Measurements from ENCODE around the gene FAM163B.

FAM163B gene

GRCh38 chr9:133584559-133585476 is 24.4 kb downstream of the FAM163B start (continued):
- TF ChIP-seq, protein P1, sequence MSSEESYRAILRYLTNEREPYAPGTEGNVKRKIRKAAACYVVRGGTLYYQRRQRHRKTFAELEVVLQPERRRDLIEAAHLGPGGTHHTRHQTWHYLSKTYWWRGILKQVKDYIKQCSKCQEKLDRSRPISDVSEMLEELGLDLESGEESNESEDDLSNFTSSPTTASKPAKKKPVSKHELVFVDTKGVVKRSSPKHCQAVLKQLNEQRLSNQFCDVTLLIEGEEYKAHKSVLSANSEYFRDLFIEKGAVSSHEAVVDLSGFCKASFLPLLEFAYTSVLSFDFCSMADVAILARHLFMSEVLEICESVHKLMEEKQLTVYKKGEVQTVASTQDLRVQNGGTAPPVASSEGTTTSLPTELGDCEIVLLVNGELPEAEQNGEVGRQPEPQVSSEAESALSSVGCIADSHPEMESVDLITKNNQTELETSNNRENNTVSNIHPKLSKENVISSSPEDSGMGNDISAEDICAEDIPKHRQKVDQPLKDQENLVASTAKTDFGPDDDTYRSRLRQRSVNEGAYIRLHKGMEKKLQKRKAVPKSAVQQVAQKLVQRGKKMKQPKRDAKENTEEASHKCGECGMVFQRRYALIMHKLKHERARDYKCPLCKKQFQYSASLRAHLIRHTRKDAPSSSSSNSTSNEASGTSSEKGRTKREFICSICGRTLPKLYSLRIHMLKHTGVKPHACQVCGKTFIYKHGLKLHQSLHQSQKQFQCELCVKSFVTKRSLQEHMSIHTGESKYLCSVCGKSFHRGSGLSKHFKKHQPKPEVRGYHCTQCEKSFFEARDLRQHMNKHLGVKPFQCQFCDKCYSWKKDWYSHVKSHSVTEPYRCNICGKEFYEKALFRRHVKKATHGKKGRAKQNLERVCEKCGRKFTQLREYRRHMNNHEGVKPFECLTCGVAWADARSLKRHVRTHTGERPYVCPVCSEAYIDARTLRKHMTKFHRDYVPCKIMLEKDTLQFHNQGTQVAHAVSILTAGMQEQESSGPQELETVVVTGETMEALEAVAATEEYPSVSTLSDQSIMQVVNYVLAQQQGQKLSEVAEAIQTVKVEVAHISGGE (tag by site-specific recombination; conservative IDR thresholded peaks at IDR 0.05; ENCODE audit: low read depth) = 0 out of 2 replicates have a peak, but pooled peaks have one; percentile 3
- TF ChIP-seq SP2 (tag by site-specific recombination; IDR thresholded peaks at IDR 0.05) (peak; percentile 50), ZNF843 (tag by site-specific recombination; IDR thresholded peaks at IDR 0.05) (peak; percentile 39; the same call in 1 of the 2 replicates), ZNF140 (tag by site-specific recombination; IDR thresholded peaks at IDR 0.05) (no peak), OSR2 (tag by site-specific recombination; IDR thresholded peaks at IDR 0.05) (0 out of 2 replicates have a peak, but pooled peaks have one; percentile 50), ZSCAN18 (tag by site-specific recombination; IDR thresholded peaks at IDR 0.05) (no peak), ZNF626 (tag by site-specific recombination; IDR thresholded peaks at IDR 0.05) (no peak), ZSCAN30 (tag by site-specific recombination; IDR thresholded peaks at IDR 0.05) (peak; percentile 61; the same call in 1 of the 2 replicates), ZNF777 (tag by site-specific recombination; IDR thresholded peaks at IDR 0.05; ENCODE audit: borderline replicate concordance) (0 out of 2 replicates have a peak, but pooled peaks have one; percentile 6), ZFHX2 (tag by site-specific recombination; conservative IDR thresholded peaks at IDR 0.05) (peak; percentile 66)

- peak overlapping the region; percentile 77; the same call in 1 of the 2 replicates for H3K27ac ChIP-seq (ENCODE audit: extremely low read depth, low read depth, low read length)
- peaks cover 13% of the 10 kb centered on the region for H3K4me1 ChIP-seq (ENCODE audit: control insufficient read depth, insufficient read depth, low read length)
- POLR2A ChIA-PET = no interaction called here
- no peaks in the 10 kb centered on the region for H3K36me3 ChIP-seq (ENCODE audit: control insufficient read depth in 2 of 2, insufficient read depth in 1 of 2, low read length in 2 of 2)
- CTCF ChIA-PET = no interaction called here
- TF ChIP-seq ZFP37 (tag by site-specific recombination; IDR thresholded peaks at IDR 0.05) (no peak), ZNF292 (tag by site-specific recombination; IDR thresholded peaks at IDR 0.05; ENCODE audit: borderline replicate concordance, low read depth) (no peak), ZNF623 (tag by site-specific recombination; IDR thresholded peaks at IDR 0.05) (no peak), ZNF16 (tag by site-specific recombination; IDR thresholded peaks at IDR 0.05; ENCODE audit: low read depth) (0 out of 2 replicates have a peak, but pooled peaks have one; percentile 5)
- TF ChIP-seq, protein P2, sequence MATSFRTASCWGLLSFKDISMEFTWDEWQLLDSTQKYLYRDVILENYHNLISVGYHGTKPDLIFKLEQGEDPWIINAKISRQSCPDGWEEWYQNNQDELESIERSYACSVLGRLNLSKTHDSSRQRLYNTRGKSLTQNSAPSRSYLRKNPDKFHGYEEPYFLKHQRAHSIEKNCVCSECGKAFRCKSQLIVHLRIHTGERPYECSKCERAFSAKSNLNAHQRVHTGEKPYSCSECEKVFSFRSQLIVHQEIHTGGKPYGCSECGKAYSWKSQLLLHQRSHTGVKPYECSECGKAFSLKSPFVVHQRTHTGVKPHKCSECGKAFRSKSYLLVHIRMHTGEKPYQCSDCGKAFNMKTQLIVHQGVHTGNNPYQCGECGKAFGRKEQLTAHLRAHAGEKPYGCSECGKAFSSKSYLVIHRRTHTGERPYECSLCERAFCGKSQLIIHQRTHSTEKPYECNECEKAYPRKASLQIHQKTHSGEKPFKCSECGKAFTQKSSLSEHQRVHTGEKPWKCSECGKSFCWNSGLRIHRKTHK (tag by site-specific recombination; IDR thresholded peaks at IDR 0.05) = no peak
- H3K9me3 ChIP-seq (ENCODE audit: control insufficient read depth, insufficient read depth, low read depth, low read length) = no peaks in the 10 kb centered on the region
- H3K4me3 ChIP-seq (ENCODE audit: low read depth, low read length) = no peak overlapping the region
These were observed 25.0 kb downstream of the FAM163B start for GRCh38 chr9:133584167-133584558.

GRCh38 chr9:133583586-133583985 is 25.6 kb downstream of the FAM163B start:
- Histone ChIP-seq H3K36me3 (ENCODE audit: control insufficient read depth in 2 of 2, insufficient read depth in 1 of 2, low read length in 2 of 2) (no peaks in the 10 kb centered on the region), H3K27ac (ENCODE audit: extremely low read depth, low read depth, low read length) (no peak overlapping the region), H3K4me1 (ENCODE audit: control insufficient read depth, insufficient read depth, low read length) (peaks cover 13% of the 10 kb centered on the region), H3K9me3 (ENCODE audit: control insufficient read depth, insufficient read depth, low read depth, low read length) (no peaks in the 10 kb centered on the region), H3K4me3 (ENCODE audit: low read depth, low read length) (no peak overlapping the region)
- TF ChIP-seq ZNF843 (tag by site-specific recombination; IDR thresholded peaks at IDR 0.05) (no peak), KLF1 (tag by site-specific recombination; IDR thresholded peaks at IDR 0.05) (0 out of 2 replicates have a peak, but pooled peaks have one; percentile 18)
- ChIA-PET POLR2A (no interaction called here), CTCF (no interaction called here)
